Left colon (tissue), 2 donors: ENCODE data around the gene RPS6KL1. TPM values are rescaled to one million over a fixed set of nuclear protein-coding genes. Genes with fewer than 3 reads are reported as not detected.

ENCODE experiments used
- ATAC-seq: fragments of 200-7000 bp; cut with Tn5 transposase; one replicate; pipeline ENCODE4 v1.9.1; 2020; ENCODE audit warnings: mild to moderate bottlenecking, moderate library complexity
- DNase-seq, 2 donors: peaks; one replicate each; pipeline ENCODE4 v3.0.0-alpha.2; 2020
- intact Hi-C, 2 donors: fragments of 100-400 bp; cut with DNase I in 1 of 2; cut with micrococcal nuclease in 1 of 2; formaldehyde crosslinking; loops; one replicate each; pipeline versions ENCODE4 v1.11.2 to v1.14.0; 2022; cut with DNase I, micrococcal nuclease
- long read RNA-seq: library from polyadenylated mRNA; unstranded; transcript quantifications from one replicate; pipeline ENCODE4 v2.0.0, GENCODE V29; 2021
- total RNA-seq, 2 donors: library from RNA; stranded (reverse); fragmentation: NEBNext Ultra II Directional; extraction: Animal tissue kit (Norgen Biotek cat#: 25700); gene quantifications; one replicate each; pipeline ENCODE4 v1.2.1, GENCODE V29; 2021
- donor health status: DM: no; HTN: no; CAD: no.
- donor health status: DM: yes; HTN: yes; CAD: no.

The RPS6KL1 gene, protein sequence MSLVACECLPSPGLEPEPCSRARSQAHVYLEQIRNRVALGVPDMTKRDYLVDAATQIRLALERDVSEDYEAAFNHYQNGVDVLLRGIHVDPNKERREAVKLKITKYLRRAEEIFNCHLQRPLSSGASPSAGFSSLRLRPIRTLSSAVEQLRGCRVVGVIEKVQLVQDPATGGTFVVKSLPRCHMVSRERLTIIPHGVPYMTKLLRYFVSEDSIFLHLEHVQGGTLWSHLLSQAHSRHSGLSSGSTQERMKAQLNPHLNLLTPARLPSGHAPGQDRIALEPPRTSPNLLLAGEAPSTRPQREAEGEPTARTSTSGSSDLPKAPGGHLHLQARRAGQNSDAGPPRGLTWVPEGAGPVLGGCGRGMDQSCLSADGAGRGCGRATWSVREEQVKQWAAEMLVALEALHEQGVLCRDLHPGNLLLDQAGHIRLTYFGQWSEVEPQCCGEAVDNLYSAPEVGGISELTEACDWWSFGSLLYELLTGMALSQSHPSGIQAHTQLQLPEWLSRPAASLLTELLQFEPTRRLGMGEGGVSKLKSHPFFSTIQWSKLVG
- 10 to 100 TPM in 1 of 2 donors, 1 to 10 TPM in 1; 9.7 to 13.3 TPM for total RNA-seq
- long read RNA-seq, partial matches to known transcripts: 4 of 7 reads
- long read RNA-seq, other reads (novel, unspliced or antisense): 3 of 7 reads

DNA sequence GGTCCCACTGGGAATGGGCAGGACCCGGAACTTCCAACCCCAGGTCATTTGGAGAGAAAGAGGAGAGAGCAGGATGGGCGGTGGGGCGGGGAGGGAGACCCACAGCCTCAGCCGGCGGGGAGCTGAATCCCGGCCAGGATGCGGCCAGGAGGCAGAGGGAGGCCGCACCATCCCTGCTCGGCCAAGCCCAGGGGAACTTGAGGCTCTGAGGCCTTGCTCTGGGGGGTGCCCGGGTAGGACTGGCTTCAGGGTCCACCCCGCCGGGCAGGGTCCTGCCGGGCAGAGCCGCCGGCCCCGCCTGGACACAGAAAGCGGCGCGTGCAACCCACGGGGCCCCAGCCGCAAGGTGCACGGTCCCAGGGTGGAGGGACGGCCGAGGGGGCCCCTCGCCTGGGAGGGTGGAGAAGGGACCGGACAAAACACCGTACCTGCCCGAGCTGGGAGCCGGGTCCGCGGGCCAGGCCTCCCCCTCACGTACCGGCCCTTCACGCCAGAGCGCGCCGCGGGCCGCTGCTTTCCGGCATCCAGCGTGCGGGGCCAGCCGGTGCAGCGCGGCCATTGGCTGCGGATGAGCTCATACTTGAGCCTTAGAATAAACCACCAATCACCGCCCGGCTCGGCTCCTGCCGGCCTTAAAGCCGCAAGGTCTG, at the start of gene RPS6KL1:
Gene RPS6KL1, minus strand, starts transcription at position 509 of the 650 bp plus-strand sequence. CDS start 1,719 bp downstream, outside the sequence.
- ATAC-seq: peak; percentile 99
- DNase-seq: peak; percentile 80 to 91
- intact Hi-C loops: no loop called here

DNA sequence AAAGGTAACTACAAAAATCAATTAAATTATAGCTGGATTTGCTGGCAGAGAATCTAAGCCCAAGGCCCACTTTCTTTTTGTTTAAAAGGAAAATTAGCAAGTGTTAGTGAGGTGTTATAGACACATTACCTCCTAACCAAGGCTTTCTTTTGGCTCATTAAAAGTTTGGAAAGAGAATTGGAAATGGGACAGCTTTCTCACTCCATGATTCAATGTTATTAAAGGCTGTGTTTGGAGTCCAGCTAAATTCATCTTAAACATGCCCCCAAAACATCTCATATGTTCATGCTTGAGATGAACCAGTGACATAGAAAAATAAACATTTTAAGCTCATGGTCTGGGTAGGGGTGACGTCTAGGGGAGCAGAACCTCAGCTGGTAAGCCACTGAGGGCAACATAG, 45.8 kb upstream of the RPS6KL1 start:
- intact Hi-C loops: no loop called here
- no peak for ATAC-seq
- no peak for DNase-seq

DNA sequence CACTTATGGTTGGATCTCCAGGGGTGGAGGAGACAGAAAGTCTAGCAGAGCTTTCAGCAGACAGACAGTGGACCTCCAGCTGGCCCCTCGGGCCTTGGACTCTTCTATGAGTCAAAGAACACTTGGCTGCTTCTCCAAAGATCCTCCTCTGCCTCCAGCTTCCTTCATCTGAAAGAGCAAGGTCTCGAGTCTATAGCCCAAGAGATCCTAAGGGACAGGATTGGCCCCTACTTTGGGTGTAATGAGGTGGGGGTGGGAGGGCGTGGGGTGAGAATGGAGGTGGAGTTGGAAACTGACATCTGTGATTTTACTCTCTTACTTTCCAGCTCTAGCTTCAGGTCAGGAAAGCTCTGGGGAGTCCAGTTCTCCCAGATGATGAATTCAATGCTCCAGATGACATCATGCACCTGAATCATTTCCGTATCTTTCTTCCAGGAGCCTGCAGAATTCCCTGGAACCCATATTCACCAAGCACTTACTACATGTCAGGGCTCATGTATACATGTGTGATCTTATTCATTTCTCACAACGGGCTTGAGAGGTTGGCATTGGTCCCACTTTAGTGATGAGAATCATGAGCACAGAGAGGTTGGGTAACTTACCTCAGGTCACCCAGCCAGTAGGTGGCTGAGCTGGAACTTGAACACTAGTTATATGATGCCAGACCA, 42.6 kb upstream of the RPS6KL1 start:
- DNase-seq: no peak
- intact Hi-C loops: no loop called here
- ATAC-seq: no peak

DNA sequence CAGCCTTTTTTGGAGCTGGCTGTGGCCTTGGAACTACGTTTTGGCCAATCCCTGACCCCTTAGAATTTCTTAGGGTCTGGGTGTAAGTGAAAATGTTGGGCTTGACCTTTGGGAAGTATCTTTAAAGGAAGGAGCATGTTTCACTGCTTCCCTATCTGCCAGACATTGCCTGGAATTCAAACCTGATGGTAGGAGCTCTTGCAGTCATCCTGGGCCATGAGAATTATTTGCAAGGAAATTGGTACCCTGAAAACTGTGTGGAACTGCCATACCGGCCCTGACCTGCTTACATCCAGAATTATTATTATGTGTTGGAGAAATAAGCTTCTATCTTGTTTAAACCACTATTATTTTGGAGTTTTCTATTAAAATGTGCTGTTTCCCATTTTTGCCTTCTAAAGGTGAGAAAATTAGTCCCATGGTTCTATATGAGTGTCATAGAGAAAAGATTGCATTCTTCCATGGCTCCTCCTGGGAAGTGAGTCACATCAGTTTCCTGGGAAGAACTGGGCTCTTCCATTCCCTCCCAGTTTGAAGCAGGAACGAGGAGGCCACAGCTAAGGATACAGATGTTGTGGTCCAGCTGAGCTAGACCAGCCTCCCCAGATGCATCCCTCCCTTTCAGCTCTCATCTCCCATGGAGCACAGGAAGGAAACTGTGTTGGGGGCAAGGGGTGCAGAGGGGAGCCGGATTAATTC, 41.9 kb upstream of the RPS6KL1 start:
- ATAC-seq: no peak
- DNase-seq: no peak
- intact Hi-C loops: no loop called here

DNA sequence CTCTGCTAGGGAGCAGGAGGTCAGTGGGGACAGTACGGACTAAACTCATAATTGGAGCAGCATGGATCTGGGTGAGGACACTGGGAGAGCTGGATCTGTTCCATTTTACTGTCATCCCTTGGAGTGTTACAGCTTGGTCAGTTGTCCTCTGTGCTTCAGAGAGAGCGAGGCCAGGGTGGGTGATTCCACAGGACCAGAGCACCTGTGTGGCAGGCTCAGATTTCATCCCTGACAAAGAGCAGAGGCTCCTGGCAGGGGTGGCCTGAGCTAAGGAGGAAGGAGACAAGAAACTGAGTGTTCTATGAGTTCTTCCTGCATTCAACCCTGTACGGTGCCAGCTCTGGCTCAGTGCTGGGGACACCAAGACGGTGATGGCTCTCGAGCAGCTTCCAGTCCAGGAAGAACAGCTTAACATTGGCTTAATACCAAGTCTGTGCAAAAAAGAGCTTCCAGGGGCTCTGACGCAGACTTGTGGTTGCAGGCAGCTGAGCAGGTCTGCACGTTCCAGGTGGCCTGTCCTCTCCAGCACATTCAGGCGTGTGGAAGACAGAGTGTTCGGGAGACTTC, 40.7 kb upstream of the RPS6KL1 start:
- intact Hi-C loops: no loop called here
- DNase-seq (no peak), ATAC-seq (no peak)

DNA sequence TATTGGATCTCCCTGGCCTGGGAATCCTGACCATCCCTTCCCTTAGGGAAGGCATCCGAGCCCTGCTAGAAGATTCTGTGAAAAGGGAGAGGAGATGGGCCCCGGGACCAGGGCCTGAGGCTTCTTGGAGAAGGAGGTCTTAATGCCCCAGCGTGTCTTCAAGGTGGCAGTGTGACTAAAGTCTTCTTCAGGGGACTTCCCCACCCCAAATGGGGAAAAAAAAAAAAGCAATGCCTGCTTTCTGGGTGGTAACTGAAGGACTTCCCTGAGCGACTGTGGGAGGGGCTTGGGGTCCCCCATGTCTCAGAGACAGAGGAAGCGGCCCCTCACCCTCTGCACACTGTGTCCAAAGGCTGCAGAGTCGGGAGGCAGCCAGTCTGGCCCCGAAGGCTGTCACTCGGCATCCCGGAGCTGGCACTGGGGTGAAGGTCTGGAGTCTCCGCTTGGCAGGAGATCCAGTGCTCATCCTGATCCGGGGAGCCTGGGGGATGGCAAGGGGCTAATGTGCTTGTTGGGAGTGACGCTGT, 40.2 kb upstream of the RPS6KL1 start:
- DNase-seq: no peak
- no peak for ATAC-seq
- intact Hi-C loops: no loop called here

DNA sequence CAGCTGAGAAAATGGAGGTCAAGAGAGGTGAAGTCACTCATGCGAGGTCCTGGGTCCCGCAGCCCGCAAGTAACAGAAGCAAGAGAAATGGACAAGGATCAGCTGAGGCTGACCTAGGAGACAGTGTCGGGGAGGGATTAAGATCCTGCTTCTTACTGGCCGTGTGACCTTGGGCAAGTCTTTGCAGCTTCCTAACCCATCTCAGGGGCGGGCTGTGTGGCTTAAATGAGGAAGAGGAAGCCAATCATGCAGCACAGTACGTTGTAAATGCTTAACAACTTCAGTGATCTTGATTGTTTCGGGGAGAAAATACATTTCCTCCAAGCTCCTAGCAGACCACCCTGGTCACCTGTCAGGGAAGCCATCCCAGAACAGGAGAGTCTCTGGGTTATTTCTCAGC, 39.4 kb upstream of the RPS6KL1 start:
- DNase-seq (no peak), ATAC-seq (no peak)
- intact Hi-C loops: no loop called here

DNA sequence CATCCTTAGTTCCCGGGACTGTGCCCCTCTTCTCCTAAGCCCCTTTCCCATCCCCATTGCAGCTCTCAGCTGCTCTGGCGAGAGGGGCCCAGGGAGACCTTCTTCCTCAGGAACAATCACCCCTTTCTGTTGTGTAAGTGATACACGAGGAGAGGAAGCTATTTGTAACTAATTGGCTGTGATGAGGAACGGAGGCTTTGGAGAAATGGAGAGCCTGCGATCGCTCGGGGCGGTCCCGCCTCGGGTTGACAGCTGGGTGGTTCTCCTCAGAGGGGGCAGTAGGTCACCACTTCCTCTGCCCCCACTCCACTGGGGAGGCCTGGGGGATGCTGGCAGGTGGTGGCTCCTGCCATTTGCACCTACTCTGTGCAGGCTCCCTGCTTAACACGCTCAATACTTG, 39.0 kb upstream of the RPS6KL1 start:
- ATAC-seq: no peak

DNA sequence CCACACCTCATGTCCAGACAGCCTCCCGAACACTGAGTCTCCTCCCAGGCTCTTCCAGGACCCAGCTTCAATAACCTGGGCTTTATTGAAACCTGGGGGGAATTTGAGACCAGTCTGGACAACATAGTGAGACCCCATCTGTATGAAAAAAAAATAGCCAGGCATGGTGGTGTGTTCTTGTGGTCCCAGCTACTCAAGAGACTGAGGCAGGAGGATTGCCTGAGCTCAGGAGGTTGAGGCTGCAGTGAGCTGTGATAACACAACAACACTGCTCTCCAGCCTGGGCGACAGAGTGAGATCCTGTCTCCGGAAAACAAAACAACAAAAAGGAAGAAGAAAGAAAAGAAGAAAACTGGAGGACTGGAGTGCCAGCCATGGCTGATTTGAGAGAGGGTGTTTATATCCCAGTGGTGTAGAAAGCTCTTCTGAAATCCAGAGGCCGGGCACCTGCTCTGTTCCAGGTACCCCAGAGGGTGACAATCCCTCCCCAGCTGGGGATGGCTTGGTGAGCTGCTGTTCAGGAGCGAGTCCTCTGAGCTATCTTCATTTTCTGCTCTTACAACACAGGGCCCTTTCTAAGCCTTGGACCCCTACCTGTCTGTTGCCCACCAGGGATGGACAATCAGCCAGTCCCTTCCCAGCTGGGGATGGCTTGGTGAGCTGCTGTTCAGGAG, 38.3 kb upstream of the RPS6KL1 start:
- DNase-seq (no peak), ATAC-seq (no peak)
- intact Hi-C loops: no loop called here

More for the DNA sequence above, 39.0 kb upstream of the RPS6KL1 start:
- intact Hi-C loops: no loop called here
- no peak for DNase-seq

DNA sequence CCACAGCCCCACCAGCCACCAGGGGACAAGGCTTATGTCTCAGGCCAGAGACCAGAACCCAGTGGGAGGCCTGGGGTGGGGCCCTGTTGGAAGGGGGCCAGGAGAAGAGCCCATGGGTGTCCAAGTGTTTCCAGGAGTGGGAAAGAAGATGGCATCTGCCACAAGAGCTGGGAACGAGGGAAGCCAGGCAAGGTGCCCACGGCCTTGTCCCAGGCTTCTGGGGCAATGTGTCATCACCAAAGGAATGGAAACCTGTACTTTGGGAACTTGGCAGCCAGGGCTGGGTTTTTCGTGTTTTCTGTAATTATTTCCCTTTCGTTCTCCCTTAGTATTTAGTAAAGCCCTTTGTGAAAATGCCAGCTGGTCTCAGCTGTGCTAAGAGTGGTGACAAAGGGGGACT, 37.7 kb upstream of the RPS6KL1 start:
- intact Hi-C loops: no loop called here
- no peak for DNase-seq

DNA sequence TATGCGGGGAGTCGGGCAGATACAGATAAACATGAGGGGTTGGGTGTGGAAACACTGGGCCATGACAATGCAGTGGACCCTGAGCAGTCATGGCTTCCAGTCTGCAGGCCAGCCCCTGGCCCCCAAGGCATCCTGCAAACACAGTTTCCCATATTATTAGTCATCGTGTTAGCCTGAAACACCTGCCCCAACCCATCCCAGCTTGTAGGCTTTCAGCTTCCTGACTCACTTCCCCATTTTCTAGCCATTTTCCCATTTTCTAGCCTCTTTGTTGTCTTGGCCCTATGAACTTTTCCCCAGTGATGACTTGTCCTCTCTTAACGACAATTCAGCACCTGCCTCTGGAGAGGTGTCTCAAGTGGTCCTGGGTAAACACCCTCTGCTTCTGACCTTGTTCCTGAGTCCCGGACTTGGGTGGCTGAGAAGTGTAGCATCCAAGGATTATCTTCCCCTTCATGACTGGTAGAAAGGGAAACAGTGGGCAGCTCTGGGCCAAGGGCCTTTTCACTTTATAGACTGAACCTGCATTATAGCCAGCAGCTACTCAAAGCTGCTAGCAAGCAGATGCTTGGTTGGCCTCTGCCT, 36.6 kb upstream of the RPS6KL1 start:
- no peak for ATAC-seq
- DNase-seq: no peak
- intact Hi-C loops: no loop called here

More for the DNA sequence above, 37.7 kb upstream of the RPS6KL1 start:
- no peak for ATAC-seq

DNA sequence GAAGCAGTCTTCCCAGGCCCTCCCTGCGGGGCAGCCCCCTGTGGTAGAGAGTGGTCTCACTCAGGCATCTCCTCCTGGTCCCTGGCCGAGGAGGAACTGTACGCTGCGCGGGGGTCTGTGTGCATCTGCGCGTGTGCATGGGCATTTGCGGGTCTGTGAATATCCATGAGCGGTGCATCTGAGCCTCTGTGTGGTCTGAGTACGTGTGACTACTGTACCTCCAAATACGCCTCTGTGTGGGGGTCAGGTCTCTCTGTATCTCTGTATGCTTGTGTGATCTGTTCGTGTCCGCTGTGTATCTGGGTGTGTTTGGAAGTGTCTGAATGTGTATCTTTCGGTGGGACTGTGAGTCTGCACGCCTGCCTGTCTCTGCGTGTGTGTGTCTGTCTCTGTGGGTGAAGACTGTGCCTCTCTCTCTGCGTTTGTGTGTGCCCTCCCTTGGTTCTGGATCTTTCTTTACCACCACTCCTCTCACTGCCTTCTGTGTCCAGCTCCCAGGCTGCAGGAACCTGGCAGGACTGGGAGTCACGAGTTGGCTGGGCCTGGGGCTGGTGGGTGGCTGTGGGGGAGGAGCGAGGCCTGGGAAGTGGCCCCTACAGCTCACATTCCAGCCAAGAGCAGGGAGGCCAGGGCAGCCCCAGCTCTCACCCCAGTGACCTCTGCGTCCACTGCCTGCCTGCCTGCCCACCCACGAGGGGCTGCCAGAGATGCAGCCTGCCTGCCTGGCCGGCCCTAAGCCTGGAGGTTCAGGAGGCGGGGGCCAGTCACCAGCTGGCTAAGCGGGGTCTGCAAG, 33.4 kb upstream of the RPS6KL1 start:
- no peak for ATAC-seq
- intact Hi-C loops: no loop called here
- DNase-seq: no peak

DNA sequence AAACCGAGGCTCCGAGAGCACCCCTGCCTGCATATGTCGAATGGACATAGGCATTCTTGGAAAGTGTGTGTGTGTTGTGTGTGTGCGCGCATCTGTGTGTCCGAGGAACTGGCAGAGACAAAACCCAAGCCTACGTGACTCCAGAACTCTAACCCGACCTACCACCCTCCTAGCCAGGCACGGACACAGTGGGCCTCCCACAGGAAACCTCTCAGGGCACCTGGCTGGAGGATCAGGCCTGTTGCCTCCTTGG, 32.9 kb upstream of the RPS6KL1 start:
- DNase-seq (no peak), ATAC-seq (no peak)
- intact Hi-C loops: no loop called here

DNA sequence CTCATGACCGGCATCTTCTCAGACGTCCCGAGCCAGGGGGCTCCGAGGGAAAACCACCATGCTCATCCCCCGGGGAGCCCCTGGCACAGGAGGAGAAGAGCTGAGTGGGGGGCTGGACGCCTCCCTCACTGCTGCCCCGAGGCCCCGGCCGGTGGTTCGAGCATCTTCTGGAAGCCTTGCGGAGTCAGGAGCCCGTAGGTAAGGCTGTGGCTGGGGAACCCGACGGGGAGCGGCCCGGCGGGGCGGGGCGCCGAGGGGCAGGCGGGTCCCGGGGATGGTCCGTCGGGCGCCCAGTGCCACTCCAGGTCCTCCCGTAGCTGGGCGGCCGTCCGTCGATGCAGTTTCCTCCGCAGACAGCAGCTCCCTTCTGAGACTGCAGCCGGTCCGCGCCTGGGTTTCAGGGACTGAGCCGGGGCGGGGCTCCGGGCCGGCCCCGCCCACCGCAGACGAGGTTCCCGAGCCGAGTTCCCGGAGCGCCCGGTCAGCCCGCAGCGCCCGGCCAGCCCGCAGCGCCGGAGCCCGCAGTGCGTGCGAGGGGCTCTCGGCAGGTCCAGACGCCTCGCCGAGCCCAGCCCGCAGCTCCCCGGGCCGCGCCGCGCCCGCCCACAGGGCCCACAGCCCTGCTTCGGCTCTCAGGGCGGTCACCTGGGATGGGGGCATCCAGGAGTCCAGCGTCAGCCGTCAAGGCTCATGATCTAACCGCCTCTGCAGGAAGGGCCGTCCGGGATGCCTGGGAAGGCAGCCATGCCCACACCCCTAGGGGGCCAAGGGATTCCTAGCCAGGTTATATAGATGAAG, 32.4 kb upstream of the RPS6KL1 start, which contains the start of gene PGF:
Gene PGF, minus strand, starts transcription at position 369 of the 798 bp plus-strand sequence. Its CDS starts 355 bp downstream, at position 14.
- ATAC-seq (peak; percentile 85), DNase-seq (peak; percentile 63 to 76)
- intact Hi-C loops: no loop called here

DNA sequence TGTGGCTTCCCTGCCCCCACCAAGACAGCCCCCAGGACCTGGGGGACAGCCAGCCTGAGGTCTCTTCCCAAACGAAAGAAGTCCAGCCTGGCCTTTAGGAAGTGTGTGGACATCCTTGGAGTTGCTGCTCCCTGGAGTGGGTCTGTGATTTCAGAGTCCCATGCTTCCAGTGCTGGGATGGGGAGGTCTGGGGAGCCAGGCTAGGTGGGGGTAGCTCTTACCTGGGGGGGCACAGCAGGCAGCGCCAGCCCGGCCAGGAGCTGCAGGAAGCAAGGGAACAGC, 31.8 kb upstream of the RPS6KL1 start:
- intact Hi-C loops: no loop called here
- DNase-seq: no peak
- no peak for ATAC-seq

DNA sequence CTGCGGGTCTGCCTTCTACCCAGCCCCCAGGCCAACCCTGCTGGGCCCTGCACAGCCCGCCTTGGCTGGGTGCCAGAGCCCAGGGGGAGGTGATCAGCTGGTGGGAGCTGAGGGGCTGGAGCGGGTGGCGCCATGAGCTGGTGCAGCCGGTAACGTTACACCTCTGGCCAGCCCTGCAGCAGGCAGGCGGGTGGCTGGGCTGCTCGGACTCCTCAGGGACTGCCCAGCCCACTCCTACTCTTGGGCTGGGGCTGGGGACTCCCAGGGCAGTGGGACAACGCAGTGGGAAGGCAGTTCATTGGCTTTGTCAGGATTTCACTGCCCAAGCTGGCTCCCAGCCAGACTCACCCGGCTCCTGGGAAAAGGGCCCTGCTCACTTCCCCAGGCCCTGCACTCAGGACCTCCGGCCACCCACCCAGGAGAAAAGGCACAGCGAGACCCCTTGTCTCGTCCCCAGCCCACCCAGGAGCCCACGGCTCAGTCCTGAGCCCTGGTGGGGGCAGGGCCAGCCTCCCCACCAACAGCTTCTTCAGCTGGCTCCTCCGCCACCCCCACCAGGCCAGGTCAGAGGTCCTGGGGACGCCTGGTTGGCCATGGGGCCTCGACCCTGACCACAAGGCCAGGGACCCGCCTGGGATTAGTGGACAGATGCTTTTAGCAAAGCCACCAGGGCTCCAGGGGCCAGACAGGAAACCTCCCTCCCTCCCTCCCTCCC, 31.3 kb upstream of the RPS6KL1 start:
- no peak for ATAC-seq
- DNase-seq: no peak
- intact Hi-C loops: no loop called here
